Measurements from ENCODE around the gene GNS.

DNA sequence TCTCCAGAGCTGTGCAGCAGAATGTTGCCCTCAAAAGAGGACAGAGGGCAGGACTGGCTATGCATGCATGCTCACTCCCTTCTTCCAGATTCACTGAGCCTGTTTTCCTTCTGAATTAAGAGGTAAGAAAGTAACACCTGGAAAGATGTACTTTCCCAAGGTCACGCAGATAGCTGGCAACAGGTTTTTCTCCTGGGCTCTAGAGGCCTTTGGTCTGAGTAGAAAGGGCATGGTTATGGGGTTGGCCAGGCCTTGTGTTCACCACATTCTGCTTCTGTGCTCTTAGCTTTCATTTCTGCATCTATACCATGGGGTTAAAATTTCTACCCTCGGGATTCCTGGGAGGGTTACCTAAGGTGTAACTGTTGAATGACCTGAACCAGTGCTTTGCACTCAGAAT is 91.4 kb downstream of the GNS start:
- TF ChIP-seq, protein P1, sequence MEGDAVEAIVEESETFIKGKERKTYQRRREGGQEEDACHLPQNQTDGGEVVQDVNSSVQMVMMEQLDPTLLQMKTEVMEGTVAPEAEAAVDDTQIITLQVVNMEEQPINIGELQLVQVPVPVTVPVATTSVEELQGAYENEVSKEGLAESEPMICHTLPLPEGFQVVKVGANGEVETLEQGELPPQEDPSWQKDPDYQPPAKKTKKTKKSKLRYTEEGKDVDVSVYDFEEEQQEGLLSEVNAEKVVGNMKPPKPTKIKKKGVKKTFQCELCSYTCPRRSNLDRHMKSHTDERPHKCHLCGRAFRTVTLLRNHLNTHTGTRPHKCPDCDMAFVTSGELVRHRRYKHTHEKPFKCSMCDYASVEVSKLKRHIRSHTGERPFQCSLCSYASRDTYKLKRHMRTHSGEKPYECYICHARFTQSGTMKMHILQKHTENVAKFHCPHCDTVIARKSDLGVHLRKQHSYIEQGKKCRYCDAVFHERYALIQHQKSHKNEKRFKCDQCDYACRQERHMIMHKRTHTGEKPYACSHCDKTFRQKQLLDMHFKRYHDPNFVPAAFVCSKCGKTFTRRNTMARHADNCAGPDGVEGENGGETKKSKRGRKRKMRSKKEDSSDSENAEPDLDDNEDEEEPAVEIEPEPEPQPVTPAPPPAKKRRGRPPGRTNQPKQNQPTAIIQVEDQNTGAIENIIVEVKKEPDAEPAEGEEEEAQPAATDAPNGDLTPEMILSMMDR (IDR thresholded peaks at IDR 0.05): no peak
- no peak for TF ChIP-seq POLR2A (IDR thresholded peaks at IDR 0.05)

Data from right lobe of liver (tissue), 4 donors.